Upper lobe of left lung (tissue), 6 donors: ENCODE measurements around the gene SLC9A7. TPM values are rescaled to one million over a fixed set of nuclear protein-coding genes. Genes with fewer than 3 reads are reported as not detected.
A peak's percentile ranks its signal among the peaks of the same experiment; 100 is the strongest.

Experiments used
- ATAC-seq, 2 donors: fragments of 200-7000 bp; cut with Tn5 transposase; one replicate each; pipeline ENCODE4 v1.9.1; 2022; ENCODE audit warnings: mild to moderate bottlenecking in 2 of 2, moderate library complexity in 2 of 2; ENCODE audit not compliant: low FRiP score in 2 of 2
- DNase-seq, 2 donors: peaks; one replicate each; pipeline ENCODE4 v3.0.0-alpha.2; 2019 to 2020
- H3K27ac ChIP-seq, 4 donors: fragments of 200-600 bp; sonication (generic); one replicate each; pipeline ENCODE4 v1.5.1; 2016 to 2019
- H3K27me3 ChIP-seq, 4 donors: fragments of 200-600 bp; sonication (generic); one replicate each; pipeline ENCODE4 v1.5.1; 2017 to 2019
- H3K36me3 ChIP-seq, 4 donors: fragments of 200-600 bp; sonication (generic); one replicate each; pipeline ENCODE4 v1.5.1; 2016 to 2019
- H3K4me1 ChIP-seq, 4 donors: fragments of 200-600 bp; sonication (generic); one replicate each; pipeline ENCODE4 v1.5.1; 2018 to 2019
- H3K4me3 ChIP-seq, 4 donors: fragments of 200-600 bp; sonication (generic); one replicate each; pipeline ENCODE4 v1.5.1; 2017 to 2019; ENCODE audit warnings: mild to moderate bottlenecking in 2 of 4, moderate library complexity in 1 of 4
- H3K9me3 ChIP-seq, 4 donors: fragments of 200-600 bp; sonication (generic); one replicate each; pipeline ENCODE4 v1.5.1; 2018 to 2019
- CTCF ChIP-seq, 6 experiments: fragments of 450-650 bp in 4 of 6; fragments of 200-600 bp in 2 of 6; sonication (generic) in 2 of 6; IDR thresholded peaks; one replicate each; pipeline ENCODE4 v1.5.1; 2016 to 2019; ENCODE audit warnings: antibody characterized with exemption in 6 of 6
- EP300 ChIP-seq, 4 donors: sonication (generic); formaldehyde crosslinking; IDR thresholded peaks; one replicate each; pipeline ENCODE4 v1.5.1; 2017; ENCODE audit warnings: antibody characterized with exemption in 4 of 4, control low read depth in 2 of 4
- POLR2A ChIP-seq, 4 donors: fragments of 450-650 bp; IDR thresholded peaks; one replicate each; pipeline ENCODE4 v1.5.1; 2016 to 2017; ENCODE audit warnings: antibody characterized with exemption in 4 of 4, mild to moderate bottlenecking in 2 of 4
- POLR2AphosphoS5 ChIP-seq, 2 donors: sonication (generic); formaldehyde crosslinking; IDR thresholded peaks; one replicate each; pipeline ENCODE4 v1.5.1; 2017; ENCODE audit warnings: antibody characterized with exemption in 2 of 2
- WGBS, 2 donors: methylation state at CpG; one replicate each; pipeline ENCODE4 v1.1.5; 2017 to 2018; 5-methylcytosine and 5-hydroxymethylcytosine counted together
- total RNA-seq, 6 donors: library from RNA; depleted of rRNA in 4 of 6; stranded (reverse); fragments of >200 nt in 4 of 6; gene quantifications; one replicate each; pipeline versions ENCODE4 v1.1.0 to v1.2.1, GENCODE V29; 2016 to 2021
- donor health status: DM: no; HTN: no; CAD: no; lungs with moderate emphysema.
- donor health status: DM: no; HTN: yes; CAD: no; lungs with severe emphysema.

Gene SLC9A7
- total RNA-seq, 6 donors from 2014 or later = 4.6 to 9.0 (median 6.4) TPM

GRCh38 chrX:46588263-46588662 is 170.7 kb downstream of the SLC9A7 start:
- ATAC-seq (peak in 1 of 2 donors; percentile 56), DNase-seq (no peak)
- Histone ChIP-seq H3K9me3 (no peaks in the 10 kb centered on the region), H3K36me3 (no peaks in the 10 kb centered on the region), H3K4me3 (no peak overlapping the region), H3K27me3 (no peaks in the 10 kb centered on the region), H3K4me1 (peaks cover 11 to 20% (median 13%) of the 10 kb centered on the region in 4 donors), H3K27ac (peak overlapping the region in 3 of 4 donors; percentile 1 to 40 (median 35))
- WGBS, 2 donors = 17 to 35% methylated on average over 2 to 4 of the region's 4 CpGs
- TF ChIP-seq POLR2AphosphoS5 (IDR thresholded peaks at IDR 0.05) = no peak
- no peak for TF ChIP-seq POLR2A (IDR thresholded peaks at IDR 0.05)
- no peak for TF ChIP-seq CTCF (IDR thresholded peaks at IDR 0.05)
- TF ChIP-seq EP300 (IDR thresholded peaks at IDR 0.05) = no peak

- WGBS, 2 donors = 19% methylated on average over 5 of the region's 5 CpGs
- DNase-seq (no peak), ATAC-seq (no peak)
- Histone ChIP-seq H3K36me3 (no peaks in the 10 kb centered on the region), H3K4me3 (no peak overlapping the region), H3K4me1 (peaks cover 11 to 20% (median 14%) of the 10 kb centered on the region in 4 donors), H3K9me3 (no peaks in the 10 kb centered on the region), H3K27ac (peak overlapping the region in 2 of 4 donors; percentile 1 to 35), H3K27me3 (no peaks in the 10 kb centered on the region)
- TF ChIP-seq CTCF (IDR thresholded peaks at IDR 0.05) (no peak), POLR2AphosphoS5 (IDR thresholded peaks at IDR 0.05) (no peak), POLR2A (IDR thresholded peaks at IDR 0.05) (no peak), EP300 (IDR thresholded peaks at IDR 0.05) (no peak)
Observed at GRCh38 chrX:46587753-46588171, 171.2 kb downstream of the SLC9A7 start.

DNA sequence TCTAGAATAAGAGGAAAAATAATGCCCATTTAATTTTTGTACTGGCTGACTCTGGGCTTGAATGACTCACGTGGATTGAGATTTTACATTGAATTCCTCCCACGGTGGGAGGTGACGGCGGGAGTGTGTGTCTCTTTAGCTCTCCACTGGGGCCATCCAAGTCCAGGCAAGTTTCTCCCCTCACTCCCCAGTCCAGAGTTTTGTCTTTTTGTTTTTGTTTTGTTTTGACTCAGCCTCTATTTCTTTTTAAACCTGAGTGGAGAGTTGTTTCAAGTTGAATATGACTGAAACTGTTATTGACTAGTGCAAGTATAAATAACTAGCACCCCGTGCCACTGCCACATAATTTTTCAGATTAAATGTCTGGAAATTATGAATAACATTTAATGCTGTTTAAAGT is 171.8 kb downstream of the SLC9A7 start:
- H3K36me3 ChIP-seq = no peaks in the 10 kb centered on the region
- ATAC-seq = peak in 1 of 2 donors; percentile 53
- TF ChIP-seq POLR2A (IDR thresholded peaks at IDR 0.05) (no peak), CTCF (IDR thresholded peaks at IDR 0.05) (no peak), POLR2AphosphoS5 (IDR thresholded peaks at IDR 0.05) (no peak), EP300 (IDR thresholded peaks at IDR 0.05) (no peak)
- H3K9me3 ChIP-seq = no peaks in the 10 kb centered on the region
- H3K4me1 ChIP-seq = peaks cover 11 to 20% (median 14%) of the 10 kb centered on the region in 4 donors
- no peaks in the 10 kb centered on the region for H3K27me3 ChIP-seq
- peak overlapping the region in 1 of 4 donors; percentile 14 for H3K27ac ChIP-seq
- DNase-seq = no peak
- WGBS, 2 donors = 38 to 43% methylated on average over 3 to 5 of the region's 5 CpGs
- H3K4me3 ChIP-seq = no peak overlapping the region

DNA sequence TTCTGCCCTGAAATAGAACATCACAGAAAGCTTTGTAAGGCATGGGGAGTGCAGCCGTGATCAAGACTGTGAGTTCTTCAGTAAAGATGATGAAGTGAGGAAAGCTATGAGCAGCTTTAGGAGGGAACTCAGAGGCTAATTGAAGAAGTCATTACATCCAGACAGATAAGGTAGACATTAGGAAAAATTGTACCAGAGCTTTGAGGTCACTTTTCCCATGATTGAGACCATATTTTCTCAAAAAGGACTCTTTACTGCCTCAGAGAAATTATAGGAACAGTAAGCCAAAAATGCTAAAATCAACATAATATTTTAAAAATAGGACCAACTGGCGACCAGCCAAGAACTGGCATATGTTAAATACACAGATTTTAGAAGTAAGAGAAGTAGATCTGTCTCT is 174.2 kb downstream of the SLC9A7 start:
- 60 to 67% methylated on average over 2 of the region's 2 CpGs for WGBS, 2 donors
- TF ChIP-seq EP300 (IDR thresholded peaks at IDR 0.05) (no peak), CTCF (IDR thresholded peaks at IDR 0.05) (no peak), POLR2A (IDR thresholded peaks at IDR 0.05) (no peak), POLR2AphosphoS5 (IDR thresholded peaks at IDR 0.05) (no peak)
- Histone ChIP-seq H3K9me3 (no peaks in the 10 kb centered on the region), H3K4me3 (no peak overlapping the region), H3K36me3 (no peaks in the 10 kb centered on the region), H3K27me3 (no peaks in the 10 kb centered on the region), H3K27ac (no peak overlapping the region), H3K4me1 (peaks cover 11 to 20% (median 14%) of the 10 kb centered on the region in 4 donors)
- no peak for DNase-seq
- ATAC-seq = no peak

- no peak for TF ChIP-seq CTCF (IDR thresholded peaks at IDR 0.05)
- no peak for TF ChIP-seq POLR2AphosphoS5 (IDR thresholded peaks at IDR 0.05)
- no peak for TF ChIP-seq EP300 (IDR thresholded peaks at IDR 0.05)
- TF ChIP-seq POLR2A (IDR thresholded peaks at IDR 0.05) = no peak
- ATAC-seq (peak in 1 of 2 donors; percentile 58), DNase-seq (no peak)
- Histone ChIP-seq H3K27me3 (no peaks in the 10 kb centered on the region), H3K4me1 (peaks cover 5 to 15% (median 9%) of the 10 kb centered on the region in 4 donors), H3K9me3 (no peaks in the 10 kb centered on the region), H3K4me3 (no peak overlapping the region), H3K27ac (no peak overlapping the region), H3K36me3 (no peaks in the 10 kb centered on the region)
- WGBS, 2 donors = 28 to 31% methylated on average over 1 of the region's 1 CpG
Observed at GRCh38 chrX:46582966-46583365, 176.0 kb downstream of the SLC9A7 start.
